Raji (cell line): ENCODE data around the gene AP1S3.

ENCODE experiments used
- POLR2A ChIP-seq: IDR thresholded peaks from 2 replicates; pipeline ENCODE4 v1.6.1; 2011; ENCODE audit warnings: low read depth, low read length, control low read depth; ENCODE audit not compliant: insufficient read depth

AP1S3 gene

DNA sequence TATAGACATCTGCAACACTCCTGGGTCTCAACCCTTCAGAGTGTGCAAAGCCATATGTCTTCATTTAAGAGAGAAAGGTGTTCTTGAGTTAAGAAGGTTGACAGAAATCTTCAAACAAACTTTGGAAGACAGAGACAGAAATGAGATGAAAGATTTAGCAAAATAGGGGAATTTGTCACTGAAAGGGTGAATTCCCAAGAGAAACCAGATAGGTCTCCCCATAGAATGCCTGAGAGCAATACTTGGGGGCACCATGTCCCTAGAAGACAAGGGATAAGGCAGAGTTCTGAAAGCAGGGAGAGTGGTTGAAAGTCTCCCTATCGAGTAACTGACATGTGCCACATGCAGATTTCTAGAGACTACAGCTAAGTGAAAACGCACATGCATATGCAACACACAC, 50.0 kb downstream of the AP1S3 start:
- no peak for TF ChIP-seq POLR2A

DNA sequence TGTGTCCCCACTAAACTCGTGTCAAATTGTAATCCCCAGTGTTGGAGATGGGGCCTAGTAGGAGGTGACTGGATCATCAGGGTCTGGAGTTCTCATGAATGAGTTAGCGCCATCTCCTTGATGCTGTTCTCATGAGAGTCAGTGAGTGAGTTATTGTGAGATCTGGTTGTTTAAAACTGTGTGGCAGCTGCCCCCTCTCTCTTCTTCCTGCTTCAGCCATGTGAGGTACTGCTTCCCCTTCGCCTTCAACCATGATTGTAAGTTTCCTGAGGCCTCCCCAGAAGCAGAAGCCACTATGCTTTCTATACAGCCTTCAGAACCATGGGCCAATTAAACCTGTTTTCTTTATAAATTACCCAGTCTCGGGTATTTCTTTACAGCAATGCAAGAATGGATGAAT, 50.4 kb downstream of the AP1S3 start:
- TF ChIP-seq POLR2A, result no peak

DNA sequence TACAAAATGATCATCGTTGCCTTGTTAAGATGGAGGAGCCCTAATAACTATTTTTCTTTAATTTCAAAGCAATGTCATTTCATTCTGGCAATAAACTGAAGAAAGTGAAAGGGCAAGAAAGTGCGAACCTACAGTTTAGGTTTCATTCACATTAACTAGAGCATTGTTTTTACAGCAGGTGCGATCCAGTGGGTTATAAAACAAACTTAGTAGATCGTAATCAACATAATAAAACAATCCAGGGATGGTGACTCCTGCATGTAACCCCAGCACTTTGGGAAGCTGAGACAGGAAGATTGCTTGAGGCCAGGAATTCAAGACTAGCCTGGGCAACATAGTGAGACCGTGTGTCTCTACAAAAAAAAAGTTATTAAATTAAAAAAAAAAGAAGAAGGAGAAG, 51.1 kb downstream of the AP1S3 start:
- no peak for TF ChIP-seq POLR2A

DNA sequence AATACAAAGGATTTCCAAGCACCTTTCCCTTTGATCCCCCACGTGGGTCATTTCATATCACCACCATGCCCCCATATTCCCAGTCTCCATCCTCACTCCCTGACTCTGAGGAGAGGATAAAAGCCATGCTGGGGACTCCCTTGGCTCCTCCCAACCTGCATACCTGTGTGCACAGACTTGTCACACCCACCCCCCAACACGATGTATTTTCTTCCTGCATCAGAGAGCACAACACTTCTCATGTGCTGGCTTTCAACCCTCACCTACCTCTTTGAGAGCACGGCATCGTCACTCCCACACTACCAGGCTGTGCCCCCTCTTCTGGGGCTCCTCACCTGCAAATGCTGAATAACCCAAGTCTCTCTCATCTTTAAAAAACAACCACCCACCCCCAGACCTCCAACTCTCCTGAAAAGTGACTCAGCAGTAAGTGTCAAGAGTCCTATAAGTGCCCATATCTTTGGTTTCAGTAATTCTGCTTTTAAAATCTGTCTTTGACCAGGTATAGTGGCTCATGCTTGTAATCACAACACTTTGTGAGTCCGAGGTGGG, 53.1 kb downstream of the AP1S3 start:
- TF ChIP-seq POLR2A, result no peak

DNA sequence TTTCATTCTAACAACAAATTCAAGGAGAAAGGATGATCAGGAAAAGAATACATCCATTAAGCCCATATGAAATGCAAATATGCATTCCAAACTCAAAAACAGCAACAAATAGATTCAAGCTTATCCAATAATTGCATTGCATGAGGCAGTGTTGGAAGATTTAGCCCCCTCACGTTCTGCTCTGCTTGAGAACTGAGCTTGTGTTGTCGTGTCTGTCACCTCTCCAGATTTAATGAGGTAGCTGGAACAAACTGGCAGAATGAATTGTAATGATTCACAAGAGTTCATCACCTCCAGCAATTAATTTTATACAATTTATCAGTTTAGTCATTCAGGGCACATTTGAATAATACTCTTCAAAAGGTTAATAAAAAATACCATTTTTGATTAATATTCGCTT, 54.8 kb downstream of the AP1S3 start:
- no peak for TF ChIP-seq POLR2A

DNA sequence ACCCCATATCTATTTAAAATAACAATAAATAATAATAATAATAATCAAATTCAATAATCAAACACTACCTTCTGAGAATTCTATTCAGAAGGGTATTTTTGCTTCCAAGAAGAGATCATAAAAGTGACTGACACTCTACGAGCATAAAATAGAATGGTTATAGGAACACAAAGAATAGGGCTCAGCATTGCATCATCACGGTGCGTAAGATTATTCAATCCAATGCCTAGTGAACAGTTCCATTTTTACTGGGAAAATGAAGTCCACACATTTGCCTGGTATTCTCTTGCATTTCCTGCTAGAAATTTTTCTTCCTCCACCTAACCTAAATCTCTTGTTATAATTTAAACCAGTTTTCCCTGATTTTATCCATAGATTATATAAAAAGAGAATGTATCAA, 55.8 kb downstream of the AP1S3 start:
- TF ChIP-seq POLR2A, result no peak

DNA sequence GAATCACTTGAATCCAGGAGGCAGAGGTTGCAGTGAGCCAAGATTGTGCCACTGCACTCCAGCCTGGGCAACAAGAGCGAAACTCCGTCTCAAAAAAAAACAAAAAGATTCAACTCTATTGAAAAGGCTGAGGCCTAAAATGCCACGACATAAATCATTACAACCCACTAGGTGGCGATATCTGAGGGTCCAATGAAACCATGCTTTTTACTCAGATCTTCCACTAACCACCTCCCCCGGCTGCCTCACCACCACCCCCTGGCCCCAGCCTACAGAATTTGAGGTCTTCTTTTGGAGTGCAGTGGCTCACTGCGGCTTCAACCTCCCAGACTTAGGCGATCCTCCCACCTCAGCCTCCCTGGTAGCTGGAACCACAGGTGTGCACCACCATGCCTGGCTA, 57.5 kb downstream of the AP1S3 start:
- TF ChIP-seq POLR2A, result no peak

DNA sequence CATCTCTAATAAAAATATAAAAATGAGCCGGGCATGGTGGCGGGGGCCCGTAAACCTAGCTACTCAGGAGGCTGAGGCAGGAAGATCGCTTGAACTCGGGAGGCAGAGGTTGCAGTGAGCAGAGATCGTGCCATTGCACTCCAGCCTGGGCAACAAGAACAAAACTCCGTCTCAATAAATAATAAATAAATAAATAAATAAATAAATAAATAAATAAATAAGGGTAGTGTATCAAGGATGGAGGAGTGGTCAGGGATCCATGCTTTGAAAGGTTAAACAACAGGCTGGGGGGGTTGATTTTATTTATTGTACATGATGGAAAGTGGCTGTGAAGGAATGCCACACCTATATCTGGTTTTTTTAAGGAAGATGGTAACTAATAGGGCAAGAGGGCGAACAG, 63.2 kb downstream of the AP1S3 start:
- no peak for TF ChIP-seq POLR2A

DNA sequence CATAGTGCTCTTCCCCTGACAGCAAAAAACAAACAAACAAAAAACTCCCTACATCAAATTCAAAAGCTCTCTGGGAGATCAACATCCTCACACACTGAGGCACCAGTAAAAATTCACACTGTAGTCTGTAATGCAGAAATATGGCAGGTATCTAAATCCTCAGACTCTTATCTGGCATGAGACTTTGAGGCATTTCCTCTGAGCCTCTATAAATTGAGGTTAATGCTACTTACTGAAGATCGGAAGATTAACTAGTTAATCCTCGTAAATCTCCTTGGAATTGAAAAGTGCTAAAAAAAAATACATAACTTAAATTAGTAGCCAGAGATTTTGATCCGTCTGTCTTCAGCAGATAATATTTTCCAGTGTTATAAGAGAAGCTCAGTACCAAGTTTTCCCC, 65.0 kb downstream of the AP1S3 start:
- TF ChIP-seq POLR2A, result no peak

DNA sequence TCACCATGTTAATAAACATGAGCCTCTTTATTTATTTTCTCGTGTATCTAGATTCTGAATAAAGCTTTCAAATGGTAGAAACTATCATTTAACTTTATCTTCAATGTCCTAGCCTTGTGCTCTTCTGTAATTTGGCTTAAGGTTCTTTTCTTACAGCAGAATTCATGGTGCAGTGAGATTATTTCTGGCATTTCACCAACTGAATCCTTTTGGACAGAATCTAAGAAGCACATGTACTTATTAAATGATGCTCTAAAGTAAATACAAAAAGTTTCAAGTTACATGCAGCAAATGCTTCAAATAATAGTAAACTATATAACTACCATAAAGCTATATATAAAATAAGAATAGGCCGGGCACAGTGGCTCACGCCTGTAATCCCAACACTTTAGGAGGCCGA, 65.9 kb downstream of the AP1S3 start:
- TF ChIP-seq POLR2A, result no peak

DNA sequence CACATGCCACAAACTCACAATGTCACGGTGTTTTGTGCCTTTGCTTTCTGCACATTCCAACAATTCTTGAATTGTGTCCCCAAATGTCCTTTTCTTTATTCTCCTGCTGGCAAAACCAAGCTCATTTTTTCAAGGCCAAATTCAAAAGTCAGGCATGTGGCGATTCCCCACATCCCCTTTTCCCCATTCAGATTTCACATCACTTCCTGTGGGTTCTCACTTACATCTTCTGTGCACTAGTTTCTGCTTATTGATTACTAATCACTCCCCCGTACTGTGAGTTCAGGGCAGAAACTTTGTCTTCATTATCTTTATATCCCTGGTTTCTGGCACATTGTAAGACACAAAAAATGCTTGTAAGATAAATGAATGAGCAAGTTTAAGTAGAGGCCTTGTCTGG, 69.2 kb downstream of the AP1S3 start:
- TF ChIP-seq POLR2A, result no peak

DNA sequence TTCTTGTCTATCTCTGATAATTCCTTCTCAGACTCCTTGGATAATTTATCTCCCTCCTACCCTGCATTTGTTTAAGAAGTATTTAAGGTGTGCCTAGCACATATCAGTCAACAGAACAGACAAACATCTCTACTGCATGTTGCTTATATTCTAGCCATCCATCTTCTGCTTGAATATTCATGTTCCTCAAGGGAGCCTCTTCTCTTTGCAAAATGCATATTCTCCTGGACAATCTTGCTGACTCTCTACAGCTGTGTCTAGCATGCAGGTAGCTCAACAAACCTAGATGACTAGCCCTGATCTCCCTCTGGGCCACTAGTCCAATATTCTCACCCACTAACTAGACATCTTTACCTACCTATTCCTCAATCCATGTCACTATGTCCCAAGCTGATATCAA, 70.0 kb downstream of the AP1S3 start:
- TF ChIP-seq POLR2A, result no peak

DNA sequence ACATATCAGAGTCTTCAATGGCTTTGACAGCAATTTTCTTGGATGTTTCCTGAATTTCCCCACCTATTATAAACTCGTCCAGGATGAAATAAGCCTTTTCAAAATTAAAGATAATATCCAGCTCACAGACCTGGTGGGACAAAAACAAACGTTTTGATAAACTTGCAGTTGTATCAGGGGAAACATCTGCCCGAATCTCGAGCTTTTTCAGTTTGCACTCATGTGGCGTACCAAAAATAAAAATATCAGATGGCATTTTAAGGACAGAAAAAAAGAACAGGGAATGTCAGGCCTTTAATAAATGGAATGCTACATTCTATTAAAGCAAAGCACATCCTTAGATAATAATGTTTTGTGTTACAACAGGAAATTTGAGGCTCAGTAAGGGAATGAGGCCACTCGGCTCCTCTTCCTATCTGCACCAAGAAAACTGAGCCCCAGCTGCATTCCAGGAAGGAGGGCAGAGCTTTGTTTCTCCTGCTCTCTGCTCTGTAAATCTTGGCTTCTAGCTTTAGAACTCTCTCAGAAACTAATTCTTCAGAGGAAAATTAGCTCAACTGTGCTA, 72.1 kb downstream of the AP1S3 start:
- TF ChIP-seq POLR2A, result no peak

DNA sequence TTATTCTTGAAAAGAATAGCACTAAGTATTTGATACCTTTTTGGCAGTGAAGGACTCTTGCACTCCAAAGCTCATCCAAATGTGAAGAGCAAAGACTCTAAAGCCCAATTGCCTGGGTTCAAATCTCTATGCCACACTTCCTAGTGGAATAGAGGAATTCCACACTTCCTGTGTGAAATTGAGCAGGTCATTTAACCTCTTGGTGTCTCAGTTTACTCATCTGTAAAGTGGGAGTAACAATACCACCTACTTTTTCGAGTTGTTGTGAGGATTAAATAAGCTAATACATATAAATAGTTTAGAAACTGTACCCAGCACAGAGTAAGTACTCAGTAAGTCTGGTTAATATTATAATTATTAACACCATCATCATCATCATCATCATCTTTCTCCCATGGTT, 72.6 kb downstream of the AP1S3 start:
- no peak for TF ChIP-seq POLR2A

DNA sequence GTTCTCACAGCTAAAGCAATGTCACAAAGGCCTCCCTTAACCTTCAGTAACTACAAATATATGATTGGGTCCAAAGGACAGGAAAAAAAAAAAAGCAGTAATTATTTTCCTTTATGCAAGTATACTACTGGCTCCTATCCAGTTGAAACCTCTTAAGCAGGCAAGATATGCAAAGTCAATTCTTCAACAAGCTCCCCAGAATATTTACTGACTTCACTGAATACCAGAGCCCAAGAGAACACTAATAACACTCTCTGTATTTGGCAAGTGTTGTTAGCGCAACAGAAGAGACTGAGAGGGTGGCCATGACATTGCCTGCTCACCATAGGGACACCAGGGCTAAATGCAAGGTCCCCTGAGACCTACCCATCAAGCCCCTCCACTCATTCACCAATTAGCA, 74.5 kb downstream of the AP1S3 start:
- no peak for TF ChIP-seq POLR2A

DNA sequence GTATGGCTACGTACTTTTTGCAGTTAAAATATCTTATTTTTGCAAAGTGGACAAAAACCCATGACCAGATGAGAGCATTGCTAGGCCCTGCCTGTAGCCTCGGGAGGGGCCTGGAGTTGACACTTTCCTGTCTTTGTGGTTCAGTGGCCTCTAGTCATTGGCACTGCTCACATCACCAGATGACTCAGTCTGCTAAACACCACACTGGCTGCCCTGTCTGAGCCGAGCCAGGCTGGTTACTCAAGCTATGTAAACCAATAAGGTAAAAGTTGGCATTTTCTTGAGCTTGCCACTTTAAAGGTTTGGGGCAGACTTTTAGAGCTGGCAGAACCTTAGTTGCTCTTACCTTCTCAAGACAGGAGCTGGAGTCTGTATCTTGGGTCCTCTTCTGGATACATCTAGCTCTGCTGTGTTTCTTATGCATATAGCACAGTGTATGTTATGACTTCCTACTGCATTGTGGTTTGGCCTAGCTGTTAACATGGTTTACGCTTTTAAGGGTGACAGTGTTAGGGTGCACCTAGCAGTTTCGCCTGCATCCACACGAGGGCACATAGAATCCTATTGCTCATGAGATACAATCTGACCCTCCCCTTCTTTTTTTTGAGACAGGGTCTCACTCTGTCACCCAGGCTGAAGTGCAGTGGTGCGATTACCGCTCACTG, 76.4 kb downstream of the AP1S3 start:
- no peak for TF ChIP-seq POLR2A
